GM12801 (cell line): ENCODE measurements around the gene TSC22D1.

ENCODE experiments used
- CTCF ChIP-seq: IDR thresholded peaks from one replicate; pipeline ENCODE4 v1.5.1; 2011; ENCODE audit warnings: control low read depth; ENCODE audit not compliant: insufficient read length; ENCODE audit errors: extremely low read depth

TSC22D1 gene

GRCh38 chr13:44420376-44421220, 155.5 kb downstream of the TSC22D1 start:
- TF ChIP-seq CTCF, result no peak

- TF ChIP-seq CTCF, result no peak
Measured at GRCh38 chr13:44417876-44418275, 158.3 kb downstream of the TSC22D1 start.

GRCh38 chr13:44417446-44417845, 158.7 kb downstream of the TSC22D1 start:
- TF ChIP-seq CTCF, result no peak

GRCh38 chr13:44416744-44417143, 159.4 kb downstream of the TSC22D1 start:
- no peak for TF ChIP-seq CTCF

- no peak for TF ChIP-seq CTCF
Measured at GRCh38 chr13:44416301-44416700, 159.8 kb downstream of the TSC22D1 start.

- TF ChIP-seq CTCF, result no peak
Measured at GRCh38 chr13:44415815-44416214, 160.3 kb downstream of the TSC22D1 start.

- no peak for TF ChIP-seq CTCF
Measured at GRCh38 chr13:44414716-44415115, 161.4 kb downstream of the TSC22D1 start.
